ENCODE results near the gene ADCY3.

Gene ADCY3

GRCh38 chr2:24859968-24860600 is 60.0 kb downstream of the ADCY3 start:
- Histone ChIP-seq H3K9ac (ENCODE audit: low read depth, low read length) (no peak overlapping the region), H3K36me3 (ENCODE audit: insufficient read depth, low read length) (peaks cover 53% of the 10 kb centered on the region), H3K27me3 (ENCODE audit: insufficient read depth, low read length, poor library complexity) (no peaks in the 10 kb centered on the region), H3K4me2 (ENCODE audit: insufficient read depth, low read length) (no peak overlapping the region), H3K4me3 (ENCODE audit: low read depth in 1 of 2, low read length in 2 of 2) (no peak overlapping the region), H3K4me1 (ENCODE audit: insufficient read depth, low read length) (no peaks in the 10 kb centered on the region), H3K79me2 (ENCODE audit: insufficient read depth, low read length) (peaks cover 13% of the 10 kb centered on the region; the same call in 1 of the 2 replicates), H3K9me3 (ENCODE audit: insufficient read depth, low read length, severe bottlenecking) (no peaks in the 10 kb centered on the region), H2AFZ (ENCODE audit: low read depth, low read length) (no peak overlapping the region), H4K20me1 (ENCODE audit: insufficient read depth, low read length) (peaks cover 31% of the 10 kb centered on the region), H3K27ac (ENCODE audit: low read length) (no peak overlapping the region)
- ATAC-seq (ENCODE audit: insufficient read depth, low read depth) (no peak), DNase-seq (no peak)
- TF ChIP-seq CTCF (IDR thresholded peaks at IDR 0.05; ENCODE audit: borderline replicate concordance, extremely low read depth, low read length, poor library complexity, severe bottlenecking) (no peak), EZH2 (IDR thresholded peaks at IDR 0.05; ENCODE audit: borderline replicate concordance, low read depth, low read length, severe bottlenecking) (no peak)

- Histone ChIP-seq H3K36me3 (ENCODE audit: insufficient read depth, low read length) (peaks cover 53% of the 10 kb centered on the region), H3K4me3 (ENCODE audit: low read depth in 1 of 2, low read length in 2 of 2) (no peak overlapping the region), H3K79me2 (ENCODE audit: insufficient read depth, low read length) (peaks cover 13% of the 10 kb centered on the region; the same call in 1 of the 2 replicates), H3K9me3 (ENCODE audit: insufficient read depth, low read length, severe bottlenecking) (no peaks in the 10 kb centered on the region), H3K27ac (ENCODE audit: low read length) (no peak overlapping the region), H2AFZ (ENCODE audit: low read depth, low read length) (no peak overlapping the region), H4K20me1 (ENCODE audit: insufficient read depth, low read length) (peaks cover 31% of the 10 kb centered on the region), H3K4me1 (ENCODE audit: insufficient read depth, low read length) (no peaks in the 10 kb centered on the region), H3K9ac (ENCODE audit: low read depth, low read length) (no peak overlapping the region), H3K4me2 (ENCODE audit: insufficient read depth, low read length) (no peak overlapping the region), H3K27me3 (ENCODE audit: insufficient read depth, low read length, poor library complexity) (no peaks in the 10 kb centered on the region)
- no peak for DNase-seq
- TF ChIP-seq EZH2 (IDR thresholded peaks at IDR 0.05; ENCODE audit: borderline replicate concordance, low read depth, low read length, severe bottlenecking) = no peak
- TF ChIP-seq CTCF (IDR thresholded peaks at IDR 0.05; ENCODE audit: borderline replicate concordance, extremely low read depth, low read length, poor library complexity, severe bottlenecking) = no peak
- ATAC-seq (ENCODE audit: insufficient read depth, low read depth) = no peak
Observed at GRCh38 chr2:24858996-24859395, 61.0 kb downstream of the ADCY3 start.

DNA sequence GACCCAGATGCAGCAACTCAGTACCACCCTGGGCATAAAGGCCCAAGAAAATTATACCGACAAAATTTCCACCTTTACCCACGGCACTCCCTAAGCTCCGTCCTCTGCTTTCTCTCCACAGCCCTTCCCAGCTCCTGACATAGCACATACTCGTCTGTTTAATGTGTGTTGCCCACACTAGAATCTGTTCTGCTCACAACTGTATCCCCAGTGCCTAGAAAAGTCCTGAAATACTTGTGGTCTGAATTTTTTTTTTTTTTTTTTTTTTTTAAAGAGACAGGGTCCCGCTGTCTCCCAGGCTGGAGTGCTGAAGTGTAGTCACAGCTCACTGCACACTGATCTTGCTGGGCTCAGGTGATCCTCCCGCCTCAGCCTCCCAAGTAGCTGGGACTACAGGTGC is 62.3 kb downstream of the ADCY3 start:
- no peak overlapping the region for H3K27ac ChIP-seq (ENCODE audit: low read length)
- no peak overlapping the region for H2AFZ ChIP-seq (ENCODE audit: low read depth, low read length)
- no peaks in the 10 kb centered on the region for H3K4me1 ChIP-seq (ENCODE audit: insufficient read depth, low read length)
- peaks cover 13% of the 10 kb centered on the region; the same call in 1 of the 2 replicates for H3K79me2 ChIP-seq (ENCODE audit: insufficient read depth, low read length)
- DNase-seq (no peak), ATAC-seq (ENCODE audit: insufficient read depth, low read depth) (no peak)
- no peak overlapping the region for H3K4me3 ChIP-seq (ENCODE audit: low read depth in 1 of 2, low read length in 2 of 2)
- peaks cover 63% of the 10 kb centered on the region for H3K36me3 ChIP-seq (ENCODE audit: insufficient read depth, low read length)
- no peak overlapping the region for H3K4me2 ChIP-seq (ENCODE audit: insufficient read depth, low read length)
- peaks cover 31% of the 10 kb centered on the region for H4K20me1 ChIP-seq (ENCODE audit: insufficient read depth, low read length)
- no peaks in the 10 kb centered on the region for H3K9me3 ChIP-seq (ENCODE audit: insufficient read depth, low read length, severe bottlenecking)
- TF ChIP-seq EZH2 (IDR thresholded peaks at IDR 0.05; ENCODE audit: borderline replicate concordance, low read depth, low read length, severe bottlenecking) (no peak), CTCF (IDR thresholded peaks at IDR 0.05; ENCODE audit: borderline replicate concordance, extremely low read depth, low read length, poor library complexity, severe bottlenecking) (no peak)
- no peaks in the 10 kb centered on the region for H3K27me3 ChIP-seq (ENCODE audit: insufficient read depth, low read length, poor library complexity)
- H3K9ac ChIP-seq (ENCODE audit: low read depth, low read length) = no peak overlapping the region

Measured in DND-41 (cell line).